GM19452 (cell line): ENCODE results near the gene ZNF500.
"Not testable (repeated sequence)": the region's sequence is repeated elsewhere in the genome, so short reads cannot be mapped to it uniquely, and the experiment has no call there.

Experiments used
- ATAC-seq: cut with Tn5 transposase; IDR thresholded peaks from one replicate; pipeline ENCODE4 v1.9.1; 2021; ENCODE audit not compliant: unreplicated experiment

Gene ZNF500

DNA sequence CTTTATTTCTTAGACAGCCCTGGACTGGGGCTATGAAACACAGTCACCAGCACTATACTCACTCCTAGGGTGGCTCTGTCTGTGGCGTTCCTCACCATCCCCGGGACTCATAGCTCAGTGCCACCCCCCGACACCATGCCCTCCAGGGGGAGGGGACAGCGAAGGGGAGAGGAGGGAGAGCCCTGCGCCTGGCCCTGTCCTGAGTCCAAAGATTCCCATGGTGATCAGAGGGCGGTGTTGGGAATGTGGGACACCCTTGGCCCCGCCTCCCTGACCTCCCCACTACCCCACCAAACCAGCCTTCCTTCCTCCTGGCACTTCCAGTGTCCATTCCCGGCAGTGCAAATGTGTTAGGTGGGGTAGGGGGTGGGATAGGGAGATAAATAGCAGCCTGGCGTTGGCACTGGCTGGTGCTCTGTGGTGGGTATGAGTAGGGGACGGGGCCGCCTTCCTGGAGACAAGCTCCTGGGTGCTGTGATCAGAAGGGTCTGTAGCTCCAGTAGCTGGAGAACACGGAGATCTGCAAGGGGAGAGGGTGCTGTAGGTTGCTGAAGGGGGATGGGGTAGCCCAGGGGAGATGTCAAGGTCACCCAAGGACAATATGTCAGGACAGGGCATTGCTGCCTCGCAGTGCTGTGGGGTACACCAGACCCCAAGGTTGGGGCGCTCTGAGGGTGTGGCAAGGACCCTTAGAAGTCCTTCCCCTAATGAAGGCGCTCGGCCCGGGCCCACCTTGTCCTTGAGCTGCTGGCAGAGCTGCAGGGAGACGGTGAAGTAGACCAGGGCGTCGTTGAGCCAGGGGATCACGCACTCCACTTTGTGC lies 30.2 kb upstream of the ZNF500 start:
- no peak for ATAC-seq

DNA sequence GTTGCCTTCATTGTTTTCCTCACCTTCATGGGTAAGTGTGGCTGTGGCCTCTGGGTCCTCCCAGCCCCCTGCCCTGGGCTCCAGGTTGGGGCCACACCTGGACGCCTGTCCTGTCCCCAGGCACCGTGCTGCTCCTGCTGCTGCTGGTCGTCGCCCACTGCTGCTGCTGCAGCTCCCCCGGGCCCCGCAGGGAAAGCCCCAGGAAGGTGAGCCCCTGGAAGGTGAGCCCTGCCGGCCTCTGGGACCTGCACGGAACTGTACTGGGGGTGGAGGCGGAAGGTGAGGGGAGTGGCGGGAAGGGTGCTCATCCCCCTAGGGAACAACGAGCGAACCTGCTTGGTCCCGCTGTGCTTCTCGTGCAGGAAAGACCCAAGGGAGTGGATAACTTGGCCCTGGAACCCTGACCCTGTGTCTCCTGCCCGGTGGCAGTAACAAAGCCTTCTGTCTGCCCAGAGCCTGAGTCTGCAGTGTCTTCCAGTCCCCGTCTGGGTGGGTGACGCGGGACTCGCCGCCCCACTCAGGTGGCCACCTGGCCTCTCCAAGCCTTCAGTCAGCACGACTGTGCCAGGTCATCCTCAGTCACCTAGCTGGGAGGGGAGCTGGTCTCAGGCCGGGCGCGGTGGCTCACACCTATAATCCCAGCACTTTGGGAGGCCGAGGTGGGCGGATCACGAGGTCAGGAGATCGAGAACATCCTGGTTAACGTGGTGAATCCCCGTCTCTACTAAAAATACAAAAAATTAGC lies 29.0 kb upstream of the ZNF500 start:
- ATAC-seq = no peak

DNA sequence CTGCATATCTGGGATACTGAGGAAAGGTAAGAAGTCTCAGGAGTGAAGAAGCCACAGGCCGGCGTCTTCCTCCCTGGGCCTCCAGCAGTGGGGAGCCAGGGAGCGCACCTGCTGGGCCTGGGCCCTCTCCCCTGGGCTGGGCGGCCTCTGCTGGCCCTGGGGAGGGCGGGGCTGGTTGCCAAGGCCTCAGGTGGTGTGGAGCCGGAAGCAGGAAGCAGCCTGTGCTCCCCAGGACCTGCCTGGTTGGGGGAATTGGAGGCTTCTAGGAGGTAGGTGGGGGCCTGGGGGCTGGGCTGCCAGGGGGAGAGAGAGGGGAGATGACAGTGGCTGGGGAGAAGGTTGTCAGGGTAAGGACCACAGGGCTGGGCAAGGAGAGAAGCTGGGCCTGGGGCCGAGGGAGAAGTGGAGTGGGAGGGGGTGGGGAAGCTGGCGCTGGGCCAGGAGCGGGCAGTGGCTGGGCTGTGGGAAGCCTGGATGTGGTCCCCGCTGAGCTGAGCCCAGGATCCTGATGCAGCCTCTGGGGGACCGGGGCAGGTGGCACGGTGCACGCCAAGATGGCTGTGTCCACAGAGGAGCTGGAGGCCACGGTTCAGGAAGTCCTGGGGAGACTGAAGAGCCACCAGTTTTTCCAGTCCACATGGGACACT lies 28.3 kb upstream of the ZNF500 start, which contains the start of gene SMIM22:
Gene SMIM22 (plus strand): TSS at position 189 of the 647 bp plus-strand sequence. CDS start 366 bp downstream, at position 555.
- ATAC-seq = no peak

DNA sequence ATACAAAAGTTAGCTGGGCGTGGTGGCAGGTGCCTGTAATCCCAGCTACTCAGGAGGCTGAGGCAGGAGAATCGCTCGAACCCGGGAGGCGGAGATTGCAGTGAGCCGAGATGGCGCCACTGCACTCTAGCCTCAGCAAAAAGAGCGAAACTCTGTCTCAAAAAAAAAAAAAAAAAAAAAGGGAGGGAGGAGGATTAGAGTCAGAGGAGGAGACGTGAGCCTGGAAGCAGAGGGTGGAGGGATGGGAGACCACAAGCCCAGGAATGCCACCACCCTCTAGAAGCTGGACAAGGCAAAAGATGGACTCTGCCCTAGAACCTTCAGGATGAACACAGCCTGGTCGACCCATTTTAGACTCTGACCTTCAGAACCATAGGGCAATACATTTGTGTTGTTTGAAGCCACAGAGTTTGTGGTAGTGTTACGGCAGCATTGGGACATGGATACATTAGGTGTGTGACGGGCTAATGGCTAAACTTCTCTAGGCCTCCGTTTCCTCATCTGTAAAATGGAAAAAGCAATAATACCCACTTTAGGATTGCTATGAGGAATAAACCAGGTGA lies 26.1 kb upstream of the ZNF500 start:
- ATAC-seq = no peak

DNA sequence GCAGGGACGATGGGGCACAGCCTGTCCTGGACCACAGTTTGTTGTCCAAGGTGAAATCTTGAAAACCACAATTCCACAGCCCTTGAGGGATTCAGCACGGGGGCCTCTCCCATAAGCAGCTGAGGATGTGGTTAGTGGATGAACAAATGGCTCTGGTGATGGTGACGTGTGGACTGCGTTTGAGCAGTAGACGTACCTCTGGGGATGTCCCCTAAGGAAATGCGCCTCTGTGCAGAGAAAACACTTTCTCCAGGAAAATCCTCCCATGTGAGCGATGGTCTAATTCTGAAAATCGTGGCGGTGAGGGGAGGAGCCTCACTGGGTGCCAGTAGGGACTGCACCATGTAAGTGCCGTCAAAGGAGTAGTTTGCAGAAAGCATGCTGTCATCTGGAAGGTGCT lies 23.9 kb upstream of the ZNF500 start:
- no peak for ATAC-seq

DNA sequence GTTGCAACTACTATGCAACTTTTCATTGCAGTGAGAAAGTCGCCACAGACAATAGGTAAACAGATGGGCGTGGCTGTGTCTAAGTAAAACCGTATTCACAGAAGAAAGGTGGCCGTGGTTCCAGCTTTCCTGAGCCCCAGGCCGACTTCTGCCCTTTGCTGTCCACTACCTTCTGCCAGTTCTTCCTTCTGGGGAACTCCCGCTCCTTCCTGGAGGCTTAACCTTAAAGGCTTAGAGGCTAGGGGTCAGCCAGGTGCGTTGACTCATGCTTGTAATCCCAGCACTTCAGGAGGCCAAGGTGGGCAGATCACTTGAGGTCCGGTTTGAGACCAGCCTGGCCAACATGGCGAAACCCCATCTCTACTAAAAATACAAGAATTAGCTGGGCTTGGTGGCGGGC lies 23.3 kb upstream of the ZNF500 start:
- no peak for ATAC-seq

DNA sequence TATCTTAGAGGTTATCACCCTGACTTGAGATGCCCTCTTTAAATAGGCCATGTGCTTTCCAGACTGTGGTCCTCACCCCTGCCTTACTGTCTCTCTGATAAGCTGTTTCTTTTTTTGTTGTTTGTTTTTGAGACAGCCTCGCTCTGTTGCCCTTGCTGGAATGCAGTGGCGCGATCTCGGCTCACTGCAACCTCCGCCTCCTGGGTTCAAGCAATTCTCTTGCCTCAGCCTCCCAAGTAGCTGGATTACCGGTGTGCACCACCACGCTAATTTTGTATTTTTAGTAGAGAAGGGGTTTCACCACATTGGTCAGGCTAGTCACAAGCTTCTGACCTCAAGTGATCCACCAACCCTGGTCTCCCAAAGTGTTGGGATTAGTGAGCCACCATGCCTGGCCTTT lies 21.9 kb upstream of the ZNF500 start:
- no peak for ATAC-seq

DNA sequence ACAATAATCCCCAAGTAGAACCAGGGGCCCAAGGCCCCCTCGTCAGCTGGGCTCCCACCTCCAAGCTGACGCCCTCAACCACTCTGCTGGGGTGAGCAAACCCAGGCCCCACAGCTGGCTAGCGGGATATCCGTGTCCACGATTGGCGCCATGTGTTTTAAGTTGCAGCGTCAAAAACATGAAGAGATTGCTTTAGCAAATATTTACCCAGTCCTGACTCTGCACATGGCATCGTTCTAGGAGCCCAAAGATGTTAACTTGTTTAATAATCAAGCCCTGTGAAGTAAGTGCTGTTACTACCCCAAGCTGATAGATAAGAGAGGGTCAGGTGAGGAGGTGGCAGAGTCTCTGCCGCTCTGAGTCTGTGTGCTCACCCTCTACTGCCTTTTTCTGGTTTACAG lies 21.5 kb upstream of the ZNF500 start:
- no peak for ATAC-seq

DNA sequence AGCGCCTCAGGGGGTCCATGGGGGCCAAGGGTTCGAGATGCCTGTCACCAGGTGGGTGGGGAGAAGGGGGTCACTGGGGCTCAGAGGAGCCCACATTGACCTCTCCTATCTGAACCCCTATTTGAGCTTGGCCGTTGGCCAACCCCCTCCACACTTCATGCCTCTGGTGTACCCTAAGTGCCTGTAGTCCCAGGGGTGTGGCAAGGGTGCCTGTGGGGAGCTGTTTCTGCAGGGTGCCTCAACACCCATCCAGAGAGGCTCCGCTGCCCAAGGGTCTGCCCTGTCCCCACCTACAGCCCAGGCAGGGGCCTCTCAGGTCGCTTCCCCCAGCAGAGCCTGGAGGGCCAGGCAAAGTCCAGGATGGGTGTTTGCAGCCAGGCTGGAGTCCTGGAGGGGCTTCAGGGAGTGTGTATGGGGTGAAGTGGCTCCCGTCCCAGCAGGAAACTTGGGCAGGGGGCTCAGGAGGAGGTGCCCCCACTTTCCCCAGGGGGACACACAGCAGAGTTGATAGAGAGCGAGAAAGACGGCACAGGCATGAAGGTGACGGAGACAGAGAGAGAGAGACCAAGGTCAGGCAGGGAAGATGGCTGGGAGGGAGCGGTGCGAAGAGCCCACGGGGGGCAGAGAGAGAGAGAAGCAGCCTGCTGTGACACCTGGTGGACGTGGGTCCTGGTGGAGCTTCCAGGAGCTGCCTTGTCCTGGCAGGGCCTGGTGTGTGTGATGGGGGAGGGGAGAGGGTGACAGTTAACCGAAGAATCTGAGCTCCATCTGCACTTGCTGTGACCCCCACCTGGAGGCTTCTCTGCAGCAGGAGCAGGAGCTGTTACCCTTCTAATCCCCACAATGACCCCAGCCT lies 20.9 kb upstream of the ZNF500 start, which contains the start of gene SEPTIN12:
Gene SEPTIN12 (minus strand): TSS at position 719 of the 856 bp plus-strand sequence. CDS start 700 bp downstream, at position 19.
- no peak for ATAC-seq

DNA sequence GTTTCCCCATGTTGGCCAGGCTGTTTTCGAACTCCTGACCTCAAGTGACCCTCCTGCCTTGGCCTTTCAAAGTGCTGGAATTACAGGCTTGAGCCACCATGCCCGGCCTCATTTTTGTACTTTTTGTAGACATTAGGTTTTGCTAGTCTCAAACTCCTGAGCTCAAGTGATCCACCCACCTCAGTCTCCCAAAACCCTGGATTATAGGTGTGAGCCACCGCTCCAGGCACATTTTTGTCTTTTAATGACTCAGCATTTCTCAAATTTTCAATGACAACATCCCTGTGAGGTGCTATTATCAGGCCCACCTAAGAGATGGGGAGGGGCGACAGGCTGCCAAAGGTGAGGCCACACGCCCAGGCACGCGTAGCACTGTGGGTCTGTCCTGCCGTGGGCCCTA lies 20.1 kb upstream of the ZNF500 start:
- no peak for ATAC-seq

DNA sequence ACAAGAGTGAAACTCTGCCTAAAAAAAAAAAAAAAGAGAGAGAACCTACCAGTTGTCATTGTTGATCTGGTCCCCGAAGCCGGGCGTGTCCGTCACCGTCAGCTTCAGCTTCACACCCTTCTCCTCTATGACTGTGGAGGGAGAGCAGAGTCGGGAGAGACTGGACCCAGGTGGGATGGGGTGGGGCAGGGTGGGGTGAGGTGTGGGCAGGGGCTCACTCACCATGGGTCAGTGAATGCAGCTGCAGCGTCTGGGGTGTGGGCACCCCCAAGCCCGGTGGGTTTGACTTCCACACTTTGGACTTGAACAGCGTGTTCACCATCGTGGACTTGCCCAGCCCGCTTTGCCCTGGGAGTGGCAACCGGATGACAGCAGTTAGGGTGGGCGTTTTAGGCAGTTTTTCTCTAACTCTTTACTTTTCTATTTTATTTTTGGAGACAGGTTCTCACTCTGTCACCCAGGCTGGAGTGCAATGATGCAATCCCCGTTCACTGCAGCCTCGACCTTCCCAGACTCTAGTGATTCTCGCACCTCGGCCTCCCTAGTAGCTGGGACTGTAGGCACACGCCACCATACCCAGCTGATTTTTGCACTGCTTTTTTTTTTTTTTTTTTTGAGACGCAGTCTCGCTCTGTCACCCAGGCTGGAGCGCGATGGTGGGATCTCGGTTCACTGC lies 18.9 kb upstream of the ZNF500 start:
- ATAC-seq = no peak

DNA sequence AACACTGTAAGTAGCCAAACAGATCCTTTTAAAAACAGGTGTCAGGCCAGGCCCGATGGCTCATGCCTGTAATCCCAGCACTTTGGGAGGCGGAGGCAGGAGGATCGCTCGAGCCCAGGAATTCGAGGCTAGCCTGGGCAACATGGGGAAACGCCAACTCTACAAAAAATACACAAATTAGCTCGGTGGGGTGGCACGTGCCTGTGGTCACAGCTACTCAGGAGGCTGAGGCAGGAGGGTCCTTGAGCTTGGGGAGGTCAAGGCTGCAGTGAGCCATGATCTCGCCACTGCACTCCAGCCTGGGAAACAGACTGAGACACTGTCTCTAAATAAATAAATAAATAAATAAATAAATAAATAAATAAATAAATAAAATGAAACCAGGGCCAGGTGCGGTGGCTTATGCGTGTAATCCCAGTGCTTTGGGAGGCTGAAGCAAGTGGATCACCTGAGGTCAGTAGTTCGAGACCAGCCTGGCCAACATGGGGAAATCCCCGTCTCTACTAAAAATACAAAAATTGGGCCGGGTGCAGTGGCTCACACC lies 17.6 kb upstream of the ZNF500 start:
- ATAC-seq = not testable (repeated sequence)

DNA sequence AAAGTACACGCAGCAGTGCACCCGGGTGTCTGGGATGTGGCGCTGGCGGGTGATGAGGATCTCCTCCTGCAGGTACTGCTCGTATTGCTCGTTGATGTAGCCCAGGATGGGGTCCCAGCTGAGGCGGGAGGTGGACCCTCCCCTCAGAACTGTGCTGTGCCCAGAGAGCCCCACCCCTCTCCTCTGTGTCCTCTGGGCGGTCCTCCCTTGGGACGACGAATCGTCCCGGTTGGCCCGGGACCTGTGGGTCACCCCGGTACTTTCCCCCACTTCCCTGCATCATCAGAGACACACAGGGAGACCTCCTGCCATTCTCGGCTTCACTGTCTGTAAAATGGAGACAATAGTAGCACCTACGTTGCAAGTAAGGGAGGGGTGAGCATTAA lies 17.0 kb upstream of the ZNF500 start:
- ATAC-seq = no peak

DNA sequence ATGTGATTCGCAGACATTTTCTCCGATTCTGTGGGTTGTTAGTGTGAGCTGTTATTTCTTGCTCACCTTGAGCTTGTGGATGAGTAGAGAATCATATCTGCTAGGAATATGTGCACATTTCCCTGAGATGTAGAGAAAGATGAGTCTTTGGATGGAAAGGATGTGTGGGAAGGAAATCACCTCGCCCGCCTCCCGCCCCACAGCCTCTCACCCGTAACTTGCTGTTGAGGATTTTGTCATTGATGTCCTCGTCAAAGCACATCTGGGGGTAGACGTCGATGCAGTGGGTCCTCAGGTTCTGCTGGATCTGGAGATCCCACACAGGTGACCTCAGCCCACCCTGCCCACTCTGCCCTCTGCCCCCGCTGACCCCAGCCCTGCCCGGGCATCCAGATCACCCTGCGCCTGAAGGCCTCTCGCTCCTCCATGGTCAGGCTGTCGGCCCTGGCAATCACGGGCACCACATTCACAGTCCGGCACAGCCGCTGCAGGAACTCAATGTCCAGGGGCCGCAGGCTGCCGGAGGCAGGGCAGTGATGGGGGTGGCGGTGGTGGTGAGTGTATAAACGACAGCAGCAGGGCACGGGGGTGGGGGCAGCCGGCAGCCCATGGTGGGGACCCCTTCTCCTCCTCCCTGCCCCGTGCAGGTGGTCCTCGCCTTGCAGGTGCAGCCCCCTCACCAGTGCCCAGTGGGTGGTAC lies 16.4 kb upstream of the ZNF500 start:
- ATAC-seq = no peak

DNA sequence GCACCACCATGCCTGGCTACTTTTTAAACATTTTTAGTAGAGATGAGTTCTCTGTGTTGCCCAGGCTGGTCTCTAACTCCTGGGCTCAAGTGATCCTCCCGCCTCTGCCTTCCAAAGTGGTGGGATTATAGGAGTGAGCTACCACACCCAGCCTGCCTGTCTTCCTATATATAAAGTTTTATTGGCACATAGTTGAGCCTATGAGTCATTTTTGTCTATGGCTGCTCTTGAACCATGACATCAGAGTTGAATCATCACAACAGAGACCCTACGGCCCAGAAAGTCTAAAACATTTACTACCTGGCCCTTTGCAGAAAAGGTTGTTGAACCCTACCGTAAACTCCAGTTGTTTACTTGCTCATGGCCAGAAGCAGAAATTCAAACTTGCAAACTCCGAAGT lies 13.3 kb upstream of the ZNF500 start:
- no peak for ATAC-seq

DNA sequence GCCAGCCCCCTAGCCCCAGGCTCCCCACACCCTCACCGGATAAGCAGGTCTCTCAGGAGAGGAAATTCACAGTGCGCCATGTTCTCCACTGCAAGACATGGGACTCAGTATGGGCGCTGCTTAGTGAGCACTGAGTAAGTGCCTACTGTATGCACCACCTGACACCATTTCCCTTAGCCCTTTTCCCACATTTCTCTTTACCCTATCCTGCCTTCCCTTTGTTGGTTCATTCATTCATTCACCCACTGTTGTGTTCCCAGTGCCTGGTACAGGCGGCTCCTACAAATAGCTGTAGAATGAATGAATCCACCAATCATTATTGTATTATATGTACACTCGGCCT lies 11.1 kb upstream of the ZNF500 start:
- ATAC-seq = no peak

DNA sequence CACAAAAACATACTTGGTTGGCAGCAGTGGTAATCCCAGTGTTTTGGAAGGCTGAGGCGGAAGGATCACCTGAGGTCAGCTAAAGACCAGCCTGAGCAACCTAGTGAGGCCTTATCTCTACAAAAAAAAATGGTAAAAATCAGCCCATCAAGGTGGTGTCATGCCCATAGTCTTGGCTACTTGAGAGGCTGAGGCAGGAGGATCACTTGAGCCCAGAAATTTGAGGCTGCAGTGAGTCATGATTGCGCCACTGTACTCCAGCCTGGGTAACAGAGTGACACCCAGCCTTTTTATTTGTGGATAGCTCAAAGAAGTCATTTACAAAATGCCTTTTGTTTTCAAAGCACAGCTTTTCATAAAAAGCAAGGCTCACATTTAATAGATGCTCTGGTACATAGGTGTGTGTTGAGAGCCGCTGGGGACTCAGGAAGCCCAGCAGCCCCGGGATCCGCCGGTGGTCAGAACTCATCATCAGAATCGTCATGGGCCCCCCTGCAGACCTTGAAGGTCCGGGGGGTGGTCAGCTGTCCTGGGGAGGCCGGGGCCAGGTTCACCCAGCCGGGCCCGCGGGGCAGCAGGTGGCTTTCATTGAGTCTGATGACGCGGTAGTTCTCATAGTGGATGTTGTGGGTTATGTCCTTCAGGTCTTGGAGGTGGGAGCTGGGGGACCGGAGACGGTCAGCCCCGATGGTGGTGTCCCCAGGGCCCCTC lies 10.5 kb upstream of the ZNF500 start:
- ATAC-seq = no peak

DNA sequence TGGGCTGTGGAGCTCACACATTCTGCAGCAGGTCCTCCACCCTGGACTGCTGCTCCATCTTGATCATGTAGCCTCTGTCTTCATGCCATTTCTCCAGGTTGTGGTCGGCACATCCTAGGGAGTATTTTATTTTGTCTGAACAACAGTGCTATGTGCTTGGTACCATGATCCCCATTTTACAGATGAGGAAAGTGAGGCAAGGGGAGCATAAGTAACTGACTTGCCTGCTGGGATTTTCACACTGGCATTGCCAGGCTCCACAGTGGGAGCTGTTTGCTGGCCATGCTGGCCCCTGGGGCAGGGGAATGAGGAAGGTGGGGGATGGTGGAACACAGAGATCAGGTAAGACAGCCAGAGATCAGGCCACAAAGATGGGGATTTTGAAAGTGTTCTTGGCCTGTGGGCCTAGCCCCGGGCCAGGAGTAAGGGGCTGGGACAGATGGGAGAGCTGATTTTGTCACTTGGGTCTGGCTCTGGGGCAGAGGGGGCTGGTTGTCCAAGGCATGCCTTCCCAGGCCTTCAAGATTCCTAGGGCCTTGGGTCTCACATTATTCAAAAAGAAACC lies 9.3 kb upstream of the ZNF500 start:
- no peak for ATAC-seq
